ENCODE measurements around the gene KCNMA1.

The KCNMA1 gene

DNA sequence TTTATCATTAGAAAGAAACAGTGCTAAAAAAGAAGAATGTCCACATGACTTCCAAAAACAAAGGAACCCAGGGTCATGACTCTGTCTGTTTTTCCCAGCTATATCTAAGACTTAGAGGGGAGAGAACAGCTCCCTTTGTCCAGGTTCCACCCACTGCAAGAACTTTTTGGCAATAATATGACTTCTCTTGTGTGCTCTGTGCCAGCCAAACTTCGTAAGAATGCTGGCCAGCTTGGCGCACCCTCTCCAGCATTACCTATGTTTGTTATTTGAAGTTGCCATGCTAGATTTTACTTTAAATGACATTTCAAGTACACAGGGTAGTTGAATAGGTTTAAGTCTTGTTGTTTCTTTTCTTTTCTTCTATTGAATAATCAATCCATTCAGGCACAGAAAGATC is 371.4 kb downstream of the KCNMA1 start:
- FAIRE-seq, result no peak
- DNase-seq (ENCODE audit: insufficient read length, low spot score), result no peak
- TF ChIP-seq POLR2A (IDR thresholded peaks at IDR 0.05; ENCODE audit: low read depth, low read length), result no peak

DNA sequence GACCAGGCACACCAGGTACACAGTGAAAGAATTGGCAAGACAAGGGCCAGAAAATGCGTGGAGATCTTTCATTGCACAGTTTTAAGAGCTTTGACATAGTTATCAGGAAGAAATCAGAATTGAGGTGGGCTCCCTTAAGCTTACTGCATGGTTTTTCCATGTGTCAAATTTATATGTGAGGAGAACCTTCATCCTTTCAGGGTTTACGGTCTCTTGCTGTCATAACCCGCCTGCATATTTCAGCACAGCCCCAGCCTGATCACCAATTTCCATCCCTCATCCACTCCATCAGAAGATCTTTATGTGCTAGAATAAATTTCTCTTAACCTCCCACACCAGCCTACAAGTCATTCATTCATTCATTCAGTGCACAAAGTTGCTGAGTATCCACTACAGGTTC is 373.1 kb downstream of the KCNMA1 start:
- FAIRE-seq, result no peak
- no peak for DNase-seq (ENCODE audit: insufficient read length, low spot score)
- TF ChIP-seq POLR2A (IDR thresholded peaks at IDR 0.05; ENCODE audit: low read depth, low read length), result no peak

DNA sequence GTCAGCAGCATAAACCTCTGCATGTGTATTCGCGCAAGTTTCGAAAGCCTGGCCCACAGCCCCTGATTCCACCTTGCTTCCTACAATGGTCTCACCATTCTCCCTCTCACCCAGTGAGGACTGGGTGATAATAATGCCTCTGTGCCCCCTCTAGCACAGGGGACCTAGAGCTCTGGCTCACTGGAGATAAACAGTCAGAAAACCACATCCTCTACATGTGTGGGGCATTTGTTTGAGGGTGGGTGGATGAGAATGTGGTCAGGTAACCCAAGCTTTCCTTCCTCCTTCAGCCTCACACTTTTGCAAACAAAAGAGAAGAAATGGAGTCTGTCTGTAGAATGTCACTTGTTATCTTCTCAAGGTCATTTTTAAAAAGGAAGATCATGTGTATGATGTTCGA is 373.5 kb downstream of the KCNMA1 start:
- TF ChIP-seq POLR2A (IDR thresholded peaks at IDR 0.05; ENCODE audit: low read depth, low read length), result no peak
- no peak for FAIRE-seq
- DNase-seq (ENCODE audit: insufficient read length, low spot score), result no peak

- DNase-seq (ENCODE audit: insufficient read length, low spot score), result no peak
- TF ChIP-seq POLR2A (IDR thresholded peaks at IDR 0.05; ENCODE audit: low read depth, low read length), result no peak
- FAIRE-seq, result no peak
Observed at GRCh38 chr10:77263700-77264099, 373.9 kb downstream of the KCNMA1 start.

DNA sequence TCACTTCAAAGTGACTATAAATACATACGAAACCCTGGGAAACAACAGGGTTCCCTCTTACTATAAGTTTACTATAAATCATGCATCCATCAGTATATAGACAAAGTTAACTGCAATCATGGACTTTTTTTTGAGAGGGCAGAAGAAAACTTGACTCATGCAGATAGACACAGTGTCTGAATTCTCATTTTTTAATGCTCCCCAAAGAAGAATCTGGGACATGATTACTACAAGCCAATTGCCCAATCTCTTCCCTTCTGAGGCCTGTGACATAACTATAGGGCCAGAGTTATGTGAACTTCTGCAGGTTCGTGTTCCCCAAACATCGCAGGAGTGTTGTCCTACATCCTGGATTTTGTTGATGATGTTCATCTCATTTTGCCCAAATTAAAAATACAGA is 376.5 kb downstream of the KCNMA1 start:
- no peak for FAIRE-seq
- no peak for DNase-seq (ENCODE audit: insufficient read length, low spot score)
- no peak for TF ChIP-seq POLR2A (IDR thresholded peaks at IDR 0.05; ENCODE audit: low read depth, low read length)

GRCh38 chr10:77259171-77259874 is 378.3 kb downstream of the KCNMA1 start:
- TF ChIP-seq POLR2A (IDR thresholded peaks at IDR 0.05; ENCODE audit: low read depth, low read length), result no peak
- FAIRE-seq (no peak), DNase-seq (ENCODE audit: insufficient read length, low spot score) (no peak)

- FAIRE-seq, result no peak
- DNase-seq (ENCODE audit: insufficient read length, low spot score), result no peak
Observed at GRCh38 chr10:77256346-77256745, 381.3 kb downstream of the KCNMA1 start.

DNA sequence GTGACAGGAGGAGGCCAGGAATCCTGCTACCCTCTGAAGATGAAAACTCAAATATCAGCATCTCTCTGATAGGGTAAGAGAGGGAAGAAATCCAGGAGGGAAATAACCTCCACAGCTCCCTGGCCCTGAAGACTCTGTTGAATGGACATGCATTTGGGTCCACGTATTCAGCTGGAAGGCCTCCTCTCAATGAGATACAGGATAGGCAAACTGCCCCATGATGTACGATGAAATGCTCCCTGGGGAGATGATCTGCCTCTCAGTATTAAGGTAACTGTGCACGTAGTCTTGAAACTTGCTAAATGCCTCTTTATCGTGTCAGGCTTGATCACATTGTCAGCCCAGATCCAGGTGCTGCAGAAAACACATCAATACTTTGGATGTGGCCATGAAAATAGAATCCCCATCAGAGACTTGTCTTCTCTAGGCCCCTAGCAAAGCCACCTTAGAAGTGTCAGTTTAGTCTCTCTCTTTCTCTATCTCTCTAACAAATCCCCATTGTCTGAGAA is 384.0 kb downstream of the KCNMA1 start:
- DNase-seq (ENCODE audit: insufficient read length, low spot score) (no peak), FAIRE-seq (no peak)
- TF ChIP-seq POLR2A (IDR thresholded peaks at IDR 0.05; ENCODE audit: low read depth, low read length), result no peak

More at GRCh38 chr10:77256346-77256745, 381.3 kb downstream of the KCNMA1 start:
- no peak for TF ChIP-seq POLR2A (IDR thresholded peaks at IDR 0.05; ENCODE audit: low read depth, low read length)

- no peak for DNase-seq (ENCODE audit: insufficient read length, low spot score)
- TF ChIP-seq POLR2A (IDR thresholded peaks at IDR 0.05; ENCODE audit: low read depth, low read length), result no peak
Observed at GRCh38 chr10:77253147-77253545, 384.5 kb downstream of the KCNMA1 start.

GRCh38 chr10:77252380-77253146 is 385.0 kb downstream of the KCNMA1 start:
- no peak for DNase-seq (ENCODE audit: insufficient read length, low spot score)
- TF ChIP-seq POLR2A (IDR thresholded peaks at IDR 0.05; ENCODE audit: low read depth, low read length), result no peak

More at GRCh38 chr10:77253147-77253545, 384.5 kb downstream of the KCNMA1 start:
- no peak for FAIRE-seq

DNA sequence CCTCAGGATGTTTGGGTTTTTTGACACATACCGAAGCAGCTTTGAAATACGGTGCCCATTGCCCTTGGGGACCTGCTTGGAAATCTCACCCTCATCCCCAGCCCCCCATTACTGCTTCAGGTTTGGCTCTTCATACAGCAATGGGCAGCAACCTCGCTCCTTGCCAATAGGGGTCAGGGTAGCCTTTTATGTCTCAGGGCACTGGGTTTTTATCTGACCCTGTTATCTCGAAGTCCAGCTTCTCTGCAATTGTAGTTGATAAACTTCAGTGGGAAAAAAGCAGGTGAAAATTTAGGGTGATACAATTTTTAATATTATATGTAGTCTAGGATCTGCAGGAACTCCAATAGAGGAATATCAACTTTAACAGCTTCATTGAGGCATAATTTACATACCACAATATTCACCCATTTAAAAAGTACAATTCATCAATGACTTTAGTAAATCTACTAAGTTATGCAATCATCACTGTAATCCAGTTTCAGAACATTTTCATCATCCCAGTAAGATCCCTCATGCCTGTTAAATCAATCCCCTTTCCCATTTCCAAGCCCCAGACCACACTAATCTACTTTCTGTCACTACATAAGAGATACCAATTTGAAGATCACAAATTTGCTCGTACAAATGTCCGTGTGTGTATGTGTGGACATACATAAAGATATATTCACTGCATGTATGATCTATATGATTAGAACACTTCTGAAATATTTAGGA is 386.2 kb downstream of the KCNMA1 start:
- TF ChIP-seq POLR2A (IDR thresholded peaks at IDR 0.05; ENCODE audit: low read depth, low read length), result no peak
- DNase-seq (ENCODE audit: insufficient read length, low spot score) (no peak), FAIRE-seq (no peak)

More at GRCh38 chr10:77252380-77253146, 385.0 kb downstream of the KCNMA1 start:
- no peak for FAIRE-seq

DNA sequence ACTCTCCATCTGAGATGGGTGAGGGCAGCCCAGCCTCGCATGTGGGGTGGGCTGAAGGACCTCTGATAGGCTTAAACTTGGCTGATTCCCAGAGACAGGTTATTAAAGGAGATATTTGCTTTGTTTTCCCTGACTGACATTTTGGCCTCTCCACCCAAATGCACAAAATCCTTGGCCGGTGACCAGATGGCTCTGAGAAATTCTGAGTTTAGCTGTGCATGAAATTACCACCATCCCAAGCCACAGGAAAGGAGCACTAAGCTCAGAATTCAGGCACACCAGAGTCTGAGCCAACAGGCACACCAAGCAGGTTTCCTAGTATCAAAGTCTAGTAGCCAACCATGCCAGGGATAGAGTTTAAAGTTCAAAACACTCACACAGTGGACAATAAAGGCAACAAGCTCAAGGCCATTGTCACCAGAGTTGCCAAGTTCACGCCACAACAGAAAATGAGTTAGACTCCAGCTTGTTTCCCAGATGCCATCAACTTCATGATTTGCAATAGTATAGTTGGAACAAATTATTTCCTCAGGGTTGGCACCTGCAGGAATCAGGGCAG is 387.6 kb downstream of the KCNMA1 start:
- TF ChIP-seq POLR2A (IDR thresholded peaks at IDR 0.05; ENCODE audit: low read depth, low read length), result no peak
- DNase-seq (ENCODE audit: insufficient read length, low spot score) (no peak), FAIRE-seq (no peak)

DNA sequence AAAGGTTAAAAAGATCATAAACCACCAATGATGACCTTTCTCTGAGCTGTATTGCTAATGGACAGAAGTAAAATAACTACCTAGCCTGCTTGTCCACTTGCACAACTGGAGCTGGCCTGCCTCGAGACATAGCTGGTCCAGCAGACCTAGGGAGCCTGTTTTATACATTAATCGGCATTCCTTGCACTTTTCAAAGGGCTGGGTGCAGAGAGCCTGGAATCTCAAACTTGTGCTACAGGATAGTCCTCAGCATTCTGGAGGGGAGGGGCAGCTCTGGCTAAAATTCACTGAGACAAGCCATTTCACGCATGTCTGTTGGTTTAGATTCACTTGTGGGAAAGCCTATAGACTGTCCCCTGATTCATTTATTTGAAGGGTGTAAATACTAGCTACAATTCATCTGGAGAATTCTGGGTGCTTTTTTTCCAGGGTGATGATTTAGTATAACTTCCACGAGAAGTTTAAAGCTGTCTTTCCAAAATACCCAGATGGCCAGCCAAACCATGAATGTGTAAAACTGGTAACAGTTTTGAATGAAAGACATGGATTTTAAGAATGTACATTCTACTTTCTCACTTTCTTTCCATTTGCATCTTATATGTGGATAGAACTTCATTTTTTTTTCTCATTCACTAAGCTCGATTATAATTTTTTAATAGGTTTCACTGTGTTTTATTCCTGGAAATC is 389.4 kb downstream of the KCNMA1 start:
- no peak for DNase-seq (ENCODE audit: insufficient read length, low spot score)
- no peak for FAIRE-seq
- TF ChIP-seq POLR2A (IDR thresholded peaks at IDR 0.05; ENCODE audit: low read depth, low read length), result no peak

Data from H54 (cell line).